Stomach (tissue), 9 donors: ENCODE results near the gene MYMX. TPM values are rescaled to one million over a fixed set of nuclear protein-coding genes. Genes with fewer than 3 reads are reported as not detected.

Experiments used
- DNase-seq, 2 donors: peaks; one replicate each; pipeline versions ENCODE4 v3.0.0 to v3.0.0-alpha.2; 2013 to 2019
- H3K27ac ChIP-seq, 5 donors: fragments of 200-600 bp in 4 of 5; sonication (generic) in 4 of 5; one replicate each; pipeline ENCODE4 v1.5.1; 2013 to 2019; ENCODE audit warnings: mild to moderate bottlenecking in 1 of 5, moderate library complexity in 1 of 5
- H3K27me3 ChIP-seq, 3 donors: fragments of 200-600 bp; sonication (generic); one replicate each; pipeline ENCODE4 v1.5.1; 2017 to 2019; ENCODE audit warnings: mixed run types in 1 of 3
- H3K36me3 ChIP-seq, 4 donors: fragments of 200-600 bp; sonication (generic); 1 replicate in 3 of 4; 2 replicates in 1 of 4; pipeline ENCODE4 v1.5.1; 2016 to 2019
- H3K4me1 ChIP-seq, 4 donors: fragments of 200-600 bp; sonication (generic); one replicate each; pipeline ENCODE4 v1.5.1; 2016 to 2019
- H3K4me3 ChIP-seq, 4 donors: fragments of 200-600 bp; sonication (generic) in 3 of 4; one replicate each; pipeline ENCODE4 v1.5.1; 2016 to 2019; ENCODE audit warnings: mild to moderate bottlenecking in 1 of 4
- H3K9me3 ChIP-seq, 4 donors: fragments of 200-600 bp; sonication (generic); one replicate each; pipeline ENCODE4 v1.5.1; 2016 to 2019
- EP300 ChIP-seq: sonication (generic); formaldehyde crosslinking; IDR thresholded peaks from one replicate; pipeline ENCODE4 v1.6.1; 2017; ENCODE audit warnings: antibody characterized with exemption
- POLR2A ChIP-seq, 4 donors: fragments of 450-650 bp; IDR thresholded peaks; one replicate each; pipeline ENCODE4 v1.6.1; 2016; ENCODE audit warnings: antibody characterized with exemption in 4 of 4, control low read depth in 2 of 4, mild to moderate bottlenecking in 1 of 4, moderate library complexity in 1 of 4
- POLR2AphosphoS5 ChIP-seq, 3 donors: sonication (generic); formaldehyde crosslinking; IDR thresholded peaks; one replicate each; pipeline ENCODE4 v1.6.1; 2016; ENCODE audit warnings: antibody characterized with exemption in 3 of 3
- WGBS, 5 donors: extraction: QIAGEN DNeasy Blood & Tissue Kit in 3 of 5; methylation state at CpG; one replicate each; pipeline versions ENCODE4 v1.1.5 to v1.1.7; 2013 to 2018; 5-methylcytosine and 5-hydroxymethylcytosine counted together
- intact Hi-C: fragments of 100-400 bp; cut with DNase I; formaldehyde crosslinking; loops from one replicate; pipeline ENCODE4 v1.15.1; 2023; ENCODE audit warnings: low total_unique reads
- polyA plus RNA-seq, 3 donors: library from polyadenylated mRNA; stranded (reverse); fragments of 200-250 nt; gene quantifications; one replicate each; pipeline ENCODE4 v1.2.3, GENCODE V29; 2013
- total RNA-seq, 5 donors: library from RNA; depleted of rRNA; stranded (reverse); fragments of >200 nt; gene quantifications; one replicate each; pipeline versions ENCODE4 v1.1.0 to v1.2.3, GENCODE V29; 2014 to 2016
- TF ChIP-seq, protein P1 (sequence below), 7 experiments: fragments of 450-650 bp in 4 of 7; fragments of 200-600 bp in 3 of 7; sonication (generic) in 3 of 7; IDR thresholded peaks; one replicate each; pipeline ENCODE4 v1.5.1; 2016 to 2019; ENCODE audit warnings: antibody characterized with exemption in 7 of 7, control low read depth in 2 of 7, mild to moderate bottlenecking in 1 of 7
- donor health status: healthy with polysubstance abuse.
- donor health status: Bipolar disorder and iron deficiency.
- donor health status: healthy.

MYMX gene
- total and polyA plus RNA-seq, 8 donors, result 0.95 to 3.4 TPM; not detected in 6

DNA sequence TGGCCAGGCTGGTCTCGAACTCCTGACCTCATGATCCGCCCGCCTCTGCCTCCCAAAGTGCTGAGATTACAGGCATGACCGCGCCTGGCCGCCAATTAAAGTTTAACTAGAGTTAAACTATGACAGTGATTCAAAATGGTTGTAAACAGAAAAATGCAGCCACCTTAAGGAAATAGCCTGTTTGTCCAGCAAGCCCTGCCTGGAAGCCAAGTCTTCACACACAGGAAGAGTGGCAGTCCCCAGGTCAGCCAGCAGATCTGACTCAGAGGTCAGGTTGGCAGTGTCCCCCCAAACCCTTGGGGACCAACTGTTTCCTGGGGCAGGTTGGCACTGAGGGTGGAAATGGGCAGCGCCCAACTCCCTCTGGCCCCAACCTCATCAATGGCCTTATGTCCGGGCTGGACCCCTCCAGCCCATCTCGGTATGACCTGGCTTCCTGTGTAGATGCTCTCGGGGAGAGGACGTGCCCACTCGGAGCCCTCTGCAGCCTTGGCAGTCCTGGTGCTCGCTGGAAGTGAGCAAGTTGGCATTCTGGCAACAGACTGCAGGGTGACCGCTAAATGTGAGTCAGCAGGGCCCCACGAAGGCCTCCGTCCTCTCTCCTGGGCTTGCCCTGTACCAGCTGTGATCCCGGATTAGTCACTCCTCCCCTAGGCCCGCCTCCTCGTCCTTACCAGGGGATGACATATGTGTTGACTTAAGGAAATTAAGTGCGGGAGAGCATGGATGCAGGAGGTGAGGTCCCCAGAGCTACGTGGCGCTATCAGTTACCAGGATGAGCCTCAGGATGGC lies 20.5 kb downstream of the MYMX start:
- WGBS, 5 donors, result 12 to 27% (median 17%) methylated on average over 17 to 22 of the region's 22 CpGs
- intact Hi-C loops, result loop anchor here (10.0 kb wide), 1 partner anchor 62 kb away; no protein-coding TSS in a partner anchor
- Histone ChIP-seq H3K9me3 (no peaks in the 10 kb centered on the region), H3K4me3 (peak overlapping the region; percentile 44 to 67 (median 54)), H3K36me3 (peaks cover 10 to 15% (median 13%) of the 10 kb centered on the region in 4 donors), H3K4me1 (peaks cover 42 to 65% (median 54%) of the 10 kb centered on the region in 4 donors), H3K27me3 (no peaks in the 10 kb centered on the region), H3K27ac (peak overlapping the region; percentile 95 to 99 (median 96))
- DNase-seq, result peak; percentile 95 to 97
- TF ChIP-seq EP300 (no peak), POLR2AphosphoS5 (IDR thresholded peaks at IDR 0.05) (peak; percentile 84 to 93 (median 84))

DNA sequence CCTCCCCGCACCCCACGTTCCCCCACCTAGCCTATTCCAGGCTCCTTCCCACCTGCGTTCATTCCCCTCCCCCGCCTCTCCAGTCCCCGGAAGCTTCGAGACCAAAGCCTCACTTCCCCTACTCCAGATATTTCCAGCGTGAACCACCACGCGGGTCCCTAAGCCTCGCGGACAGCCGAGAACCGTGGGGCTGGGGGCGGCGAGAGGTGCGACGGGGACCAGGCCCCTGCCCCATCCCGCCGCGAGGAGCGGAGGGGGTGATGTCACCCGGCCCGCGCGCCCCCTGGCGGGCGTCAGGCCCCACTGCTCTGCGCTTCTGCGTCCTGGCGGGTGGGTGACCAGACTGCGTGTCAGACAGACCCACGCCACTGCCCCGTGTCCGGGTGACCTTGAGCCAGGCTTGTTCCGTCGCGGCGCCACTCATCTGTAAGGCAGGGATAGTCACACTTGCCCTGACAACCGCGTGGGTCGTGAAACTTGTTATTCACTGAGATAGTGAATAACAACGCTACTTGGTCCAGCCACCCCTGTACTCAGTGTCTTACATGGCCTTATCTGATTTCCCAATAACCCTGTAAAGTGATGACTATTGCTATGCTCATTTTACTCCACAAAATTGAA lies 21.2 kb downstream of the MYMX start:
- H3K27ac ChIP-seq, result peak overlapping the region; percentile 95 to 99 (median 96)
- H3K27me3 ChIP-seq, result no peaks in the 10 kb centered on the region
- TF ChIP-seq EP300 (no peak), POLR2A (IDR thresholded peaks at IDR 0.05) (no peak), POLR2AphosphoS5 (IDR thresholded peaks at IDR 0.05) (peak in 2 of 3 donors; percentile 24 to 71)
- TF ChIP-seq, protein P1, sequence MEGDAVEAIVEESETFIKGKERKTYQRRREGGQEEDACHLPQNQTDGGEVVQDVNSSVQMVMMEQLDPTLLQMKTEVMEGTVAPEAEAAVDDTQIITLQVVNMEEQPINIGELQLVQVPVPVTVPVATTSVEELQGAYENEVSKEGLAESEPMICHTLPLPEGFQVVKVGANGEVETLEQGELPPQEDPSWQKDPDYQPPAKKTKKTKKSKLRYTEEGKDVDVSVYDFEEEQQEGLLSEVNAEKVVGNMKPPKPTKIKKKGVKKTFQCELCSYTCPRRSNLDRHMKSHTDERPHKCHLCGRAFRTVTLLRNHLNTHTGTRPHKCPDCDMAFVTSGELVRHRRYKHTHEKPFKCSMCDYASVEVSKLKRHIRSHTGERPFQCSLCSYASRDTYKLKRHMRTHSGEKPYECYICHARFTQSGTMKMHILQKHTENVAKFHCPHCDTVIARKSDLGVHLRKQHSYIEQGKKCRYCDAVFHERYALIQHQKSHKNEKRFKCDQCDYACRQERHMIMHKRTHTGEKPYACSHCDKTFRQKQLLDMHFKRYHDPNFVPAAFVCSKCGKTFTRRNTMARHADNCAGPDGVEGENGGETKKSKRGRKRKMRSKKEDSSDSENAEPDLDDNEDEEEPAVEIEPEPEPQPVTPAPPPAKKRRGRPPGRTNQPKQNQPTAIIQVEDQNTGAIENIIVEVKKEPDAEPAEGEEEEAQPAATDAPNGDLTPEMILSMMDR (IDR thresholded peaks at IDR 0.05), result peak in 6 of 7 experiments; percentile 72 to 99 (median 97)
- H3K36me3 ChIP-seq, result peaks cover 3 to 8% (median 6%) of the 10 kb centered on the region in 4 donors
- intact Hi-C loops, result loop anchor here (10.0 kb wide), 1 partner anchor 63 kb away; no protein-coding TSS in a partner anchor
- peaks cover 42 to 58% (median 50%) of the 10 kb centered on the region in 4 donors for H3K4me1 ChIP-seq
- 1 to 3% (median 2%) methylated on average over 21 to 42 of the region's 42 CpGs for WGBS, 5 donors
- peak overlapping the region; percentile 44 to 67 (median 54) for H3K4me3 ChIP-seq
- H3K9me3 ChIP-seq, result no peaks in the 10 kb centered on the region
- DNase-seq, result peak; percentile 79 to 94

DNA sequence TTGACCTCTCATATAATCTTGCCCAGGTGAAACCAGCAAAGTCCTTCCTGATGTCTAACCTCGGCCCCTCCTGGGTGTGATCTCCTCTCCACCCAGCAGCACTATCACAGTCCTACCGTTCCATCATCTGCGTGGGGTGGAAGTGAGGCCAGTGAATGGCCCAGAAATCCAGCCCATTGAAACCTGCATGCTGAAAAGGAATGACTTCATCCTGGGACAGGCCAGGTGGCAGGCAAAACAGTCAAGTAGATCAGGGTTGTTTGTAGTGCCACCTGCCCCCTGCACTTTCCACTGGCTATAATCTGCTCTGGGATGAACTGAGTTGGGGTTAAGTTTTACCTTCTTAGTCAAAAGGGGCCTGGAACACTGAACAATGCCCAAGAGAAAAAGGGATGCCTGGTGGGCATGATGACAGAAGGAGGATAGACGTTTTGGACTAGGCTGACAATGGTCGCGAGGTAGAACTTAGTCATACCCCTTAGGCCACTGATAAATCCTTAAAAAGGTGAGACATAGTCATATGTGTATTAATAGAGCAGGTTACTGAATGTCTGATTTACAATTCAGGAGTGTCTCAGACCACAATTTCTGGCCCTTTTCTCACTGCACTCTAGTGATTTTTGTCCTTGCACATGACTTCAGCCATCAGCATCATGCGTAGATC lies 22.1 kb downstream of the MYMX start:
- H3K4me1 ChIP-seq, result peaks cover 35 to 49% (median 41%) of the 10 kb centered on the region in 4 donors
- intact Hi-C loops, result loop anchor here (10.0 kb wide), 1 partner anchor 64 kb away; no protein-coding TSS in a partner anchor
- H3K27ac ChIP-seq, result peak overlapping the region in 4 of 5 donors; percentile 96 to 99 (median 97)
- no peak for DNase-seq
- no peaks in the 10 kb centered on the region for H3K27me3 ChIP-seq
- no peak overlapping the region for H3K4me3 ChIP-seq
- no peak for TF ChIP-seq EP300
- TF ChIP-seq, protein P1 (IDR thresholded peaks at IDR 0.05), result no peak
- TF ChIP-seq POLR2AphosphoS5 (IDR thresholded peaks at IDR 0.05), result no peak
- no peak for TF ChIP-seq POLR2A (IDR thresholded peaks at IDR 0.05)
- 81 to 87% (median 85%) methylated on average over 7 of the region's 7 CpGs for WGBS, 5 donors
- H3K36me3 ChIP-seq, result no peaks in the 10 kb centered on the region
- H3K9me3 ChIP-seq, result no peaks in the 10 kb centered on the region

DNA sequence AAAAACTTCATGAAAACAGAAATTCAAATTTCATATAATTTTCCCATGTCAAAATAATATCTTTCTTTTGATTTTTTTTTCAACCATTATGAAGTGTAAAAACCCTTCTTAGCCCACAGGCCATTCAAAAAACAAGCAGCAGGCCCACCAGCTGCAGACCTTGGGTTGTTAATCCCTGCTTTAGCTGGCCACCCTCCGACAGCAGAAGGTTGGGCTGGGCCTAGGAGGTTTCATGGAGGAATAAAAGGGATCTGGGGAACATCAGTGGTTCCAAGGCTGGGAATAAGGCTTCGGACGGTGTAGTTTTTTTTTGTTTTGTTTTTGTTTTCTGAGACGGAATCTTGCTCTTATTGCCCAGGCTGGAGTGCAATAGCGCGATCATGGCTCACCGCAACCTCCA lies 26.6 kb downstream of the MYMX start:
- Histone ChIP-seq H3K27ac (no peak overlapping the region), H3K27me3 (no peaks in the 10 kb centered on the region), H3K36me3 (no peaks in the 10 kb centered on the region), H3K4me1 (peaks cover 8 to 20% (median 14%) of the 10 kb centered on the region in 4 donors), H3K4me3 (no peak overlapping the region), H3K9me3 (no peaks in the 10 kb centered on the region)
- intact Hi-C loops, result no loop called here
- TF ChIP-seq, protein P1 (IDR thresholded peaks at IDR 0.05), result no peak
- TF ChIP-seq POLR2A (IDR thresholded peaks at IDR 0.05) (no peak), EP300 (no peak), POLR2AphosphoS5 (IDR thresholded peaks at IDR 0.05) (no peak)
- 80 to 95% (median 91%) methylated on average over 7 of the region's 7 CpGs for WGBS, 5 donors
- no peak for DNase-seq
